ENCODE results near the gene ATP4B.

ATP4B gene

DNA sequence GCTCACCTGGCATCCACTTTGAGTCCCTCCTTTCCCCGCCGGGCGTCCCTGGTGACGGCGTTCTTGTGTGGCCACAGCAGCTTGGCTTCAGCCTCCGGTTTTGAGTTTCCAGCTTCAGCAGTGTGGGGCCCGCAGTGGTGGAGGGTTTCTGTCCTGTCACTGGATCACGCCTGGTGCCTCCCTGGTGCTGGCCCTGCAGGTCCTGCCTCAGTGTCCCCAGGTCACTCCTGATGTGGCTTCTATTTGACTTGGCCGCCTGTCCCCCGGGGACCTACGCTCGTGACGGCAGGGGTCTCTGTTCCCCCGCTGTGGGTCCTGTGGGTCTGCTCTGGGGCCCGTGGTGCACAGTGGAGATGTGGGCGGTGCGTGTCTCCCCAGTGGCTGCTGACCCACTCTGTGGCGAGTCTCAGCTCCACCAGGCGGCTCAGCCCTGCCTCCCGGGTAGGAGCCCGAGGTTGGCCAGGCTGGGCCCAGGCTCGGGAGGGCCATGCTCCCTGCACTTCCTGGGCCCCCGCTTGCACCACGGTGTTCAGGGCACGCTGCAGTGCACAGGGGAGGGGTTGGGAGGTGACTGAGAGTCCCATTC lies 1.9 kb downstream of the ATP4B start:
- DNase-seq: no peak

DNA sequence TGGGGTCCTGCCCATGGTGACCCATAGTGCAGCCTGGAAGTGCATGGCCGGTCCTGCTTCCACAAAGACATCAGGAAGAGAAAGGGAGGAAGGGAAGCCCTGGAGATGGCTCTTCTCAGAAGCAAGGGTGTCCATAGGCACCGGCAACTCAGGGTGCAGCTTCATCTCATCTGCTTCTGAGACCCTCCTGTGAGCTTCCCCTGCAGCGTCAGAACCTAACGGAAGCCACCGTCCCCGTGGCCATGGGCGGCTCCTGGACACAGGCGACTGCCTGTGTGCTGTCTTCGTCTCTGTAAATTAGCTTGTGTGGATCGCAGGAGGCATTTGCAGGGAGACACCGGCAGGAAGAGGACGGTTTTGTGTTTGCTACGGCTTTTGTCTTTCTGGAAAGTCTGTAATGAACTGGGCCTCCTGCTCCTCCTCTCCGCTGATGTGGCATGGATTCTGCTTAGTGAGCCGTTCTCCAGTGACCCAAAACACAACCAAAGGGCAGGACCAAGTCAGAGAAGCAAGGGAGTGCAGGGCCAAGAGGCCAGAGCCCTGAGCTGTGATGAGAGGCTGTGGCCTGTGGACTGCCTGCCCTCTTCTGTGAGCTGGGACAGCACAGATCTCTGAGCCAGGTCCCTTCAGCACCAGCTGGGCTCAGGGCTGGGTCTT lies 2.5 kb downstream of the ATP4B start:
- no peak for DNase-seq

DNA sequence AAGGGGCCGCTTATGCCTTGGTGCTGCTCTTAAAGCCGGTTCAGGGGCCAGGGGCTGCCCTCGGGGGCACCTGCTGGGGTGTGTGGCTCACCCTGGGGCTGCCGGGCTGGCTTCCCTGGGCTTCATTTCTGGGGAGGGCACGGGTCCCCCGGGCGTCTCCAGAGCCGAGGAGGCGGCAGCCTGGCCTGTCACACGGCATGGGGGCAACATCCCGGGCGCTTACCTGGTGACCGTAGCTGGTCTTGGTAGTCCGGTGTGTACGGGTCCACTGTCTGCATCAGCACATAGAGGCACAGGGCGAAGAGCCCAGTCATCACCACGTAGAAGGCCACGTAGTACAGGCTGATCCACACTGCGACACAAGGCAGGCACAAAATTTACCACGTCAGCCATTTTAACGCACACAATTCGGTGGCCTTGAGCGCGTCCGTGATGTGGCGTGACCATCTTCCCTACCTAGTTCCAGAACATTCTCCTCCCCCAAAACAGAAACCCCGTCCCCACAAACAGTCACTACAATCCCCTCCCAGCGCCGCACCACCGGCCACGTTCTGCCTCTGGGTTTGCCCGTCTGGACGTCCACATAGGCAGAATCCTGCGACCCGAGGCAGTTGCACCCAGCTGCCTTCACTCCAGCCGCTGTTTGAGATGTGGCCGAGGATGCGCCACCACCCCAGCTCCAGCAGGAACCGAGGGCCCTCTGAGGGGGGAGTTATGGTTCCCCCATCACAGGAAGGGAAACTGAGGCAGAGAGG lies 3.2 kb downstream of the ATP4B start:
- DNase-seq: no peak

DNA sequence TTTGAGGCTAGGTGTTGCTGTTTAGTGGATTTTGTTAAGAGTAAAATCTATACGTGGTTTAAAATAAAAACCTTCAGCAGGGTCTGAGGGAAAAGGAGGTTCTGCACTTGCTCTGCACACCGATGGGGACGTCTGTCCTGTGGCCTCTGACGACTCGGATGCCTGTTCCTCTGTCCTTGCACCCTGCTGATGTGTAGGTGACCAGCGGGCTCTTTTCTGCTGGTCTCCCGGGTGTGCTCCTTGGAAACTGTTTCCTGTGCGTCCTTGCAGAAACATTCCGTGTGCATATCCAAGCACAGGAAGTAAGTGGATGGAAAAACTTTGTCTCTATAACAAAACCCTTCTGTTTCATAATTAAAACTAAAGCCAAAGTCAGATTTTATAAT lies 3.8 kb downstream of the ATP4B start:
- DNase-seq: no peak

DNA sequence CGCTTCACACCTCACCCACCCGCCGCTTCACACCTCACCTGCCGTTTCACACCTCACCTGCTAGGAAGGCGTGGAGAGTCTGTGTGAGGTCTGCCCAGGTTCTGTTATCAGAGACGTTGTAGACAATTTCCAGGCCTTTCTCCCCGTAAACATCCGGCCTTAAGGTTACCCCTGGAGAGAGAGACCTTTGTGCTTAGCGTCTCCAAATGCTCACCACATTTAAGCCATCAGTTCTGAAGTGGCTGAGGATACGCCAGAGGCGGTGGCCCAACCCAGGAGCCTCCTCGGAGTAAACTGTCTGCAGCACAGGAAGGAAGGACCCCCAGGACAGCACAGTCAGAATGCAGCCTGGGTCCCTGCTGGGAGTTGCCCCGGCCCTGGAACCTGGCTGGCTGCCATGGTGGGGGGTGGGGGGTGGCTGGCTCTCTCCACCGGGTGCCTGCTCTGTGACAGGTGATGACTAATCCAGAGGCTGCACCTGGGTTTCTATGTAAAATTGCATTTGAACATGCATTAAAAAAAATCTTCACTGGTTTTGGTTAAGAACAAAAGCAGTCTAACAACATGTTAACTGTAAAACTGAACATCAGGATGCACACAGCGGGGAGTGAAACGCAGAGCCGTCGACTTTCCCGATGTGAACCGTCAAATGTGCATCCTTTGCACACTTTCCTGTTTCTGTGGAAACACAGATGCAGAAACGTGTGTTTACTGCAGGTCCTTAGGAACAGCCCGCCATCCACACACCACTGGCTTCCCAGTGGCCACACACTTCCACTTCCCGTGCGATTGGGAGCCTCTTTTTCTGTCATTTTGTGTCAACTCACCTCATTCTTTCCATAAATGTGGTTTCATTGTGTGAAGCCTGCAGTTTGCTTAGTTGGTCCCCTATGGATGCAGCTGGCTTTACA lies 4.5 kb downstream of the ATP4B start:
- DNase-seq: no peak

DNA sequence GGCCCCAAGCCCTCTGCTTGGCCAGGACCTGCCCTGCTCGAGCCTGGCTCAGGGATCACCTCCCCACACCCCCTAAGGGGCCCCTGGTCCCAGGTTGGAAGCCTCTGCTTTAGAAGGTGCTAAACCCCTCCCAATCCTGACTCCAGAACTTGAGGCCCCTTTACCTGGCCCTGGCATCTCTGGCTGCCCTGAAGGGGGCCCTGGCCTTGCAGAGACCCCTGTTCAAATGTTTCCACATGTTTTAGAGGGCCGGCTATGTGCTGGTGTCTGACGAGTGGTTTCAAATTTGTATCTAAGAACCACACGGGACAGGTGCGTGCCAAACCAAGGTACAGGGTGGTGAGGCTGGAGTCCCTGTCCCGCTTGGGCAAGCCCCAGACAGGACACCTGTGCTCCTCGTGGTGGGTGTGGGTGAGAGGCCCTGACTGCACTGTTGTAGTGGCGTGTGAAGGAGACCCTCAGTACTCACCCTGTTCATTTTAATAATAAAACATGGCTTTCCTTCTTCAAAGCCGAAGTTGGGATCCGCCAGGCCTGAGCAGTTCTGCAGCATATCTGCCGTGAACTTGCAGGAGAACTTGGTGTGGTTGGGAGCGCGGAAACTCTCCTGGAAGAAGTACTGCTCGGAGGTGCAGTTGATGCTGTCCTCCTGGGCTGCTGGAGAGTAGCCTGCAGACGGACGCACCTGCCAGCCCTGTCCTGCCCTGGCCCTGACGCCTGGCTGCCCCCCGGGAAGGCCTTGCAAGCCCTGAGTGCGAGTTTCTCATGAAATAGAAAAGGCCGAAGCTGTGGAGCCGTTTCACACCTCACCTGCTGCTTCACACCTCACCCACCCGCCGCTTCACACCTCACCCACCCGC lies 5.4 kb downstream of the ATP4B start:
- no peak for DNase-seq

DNA sequence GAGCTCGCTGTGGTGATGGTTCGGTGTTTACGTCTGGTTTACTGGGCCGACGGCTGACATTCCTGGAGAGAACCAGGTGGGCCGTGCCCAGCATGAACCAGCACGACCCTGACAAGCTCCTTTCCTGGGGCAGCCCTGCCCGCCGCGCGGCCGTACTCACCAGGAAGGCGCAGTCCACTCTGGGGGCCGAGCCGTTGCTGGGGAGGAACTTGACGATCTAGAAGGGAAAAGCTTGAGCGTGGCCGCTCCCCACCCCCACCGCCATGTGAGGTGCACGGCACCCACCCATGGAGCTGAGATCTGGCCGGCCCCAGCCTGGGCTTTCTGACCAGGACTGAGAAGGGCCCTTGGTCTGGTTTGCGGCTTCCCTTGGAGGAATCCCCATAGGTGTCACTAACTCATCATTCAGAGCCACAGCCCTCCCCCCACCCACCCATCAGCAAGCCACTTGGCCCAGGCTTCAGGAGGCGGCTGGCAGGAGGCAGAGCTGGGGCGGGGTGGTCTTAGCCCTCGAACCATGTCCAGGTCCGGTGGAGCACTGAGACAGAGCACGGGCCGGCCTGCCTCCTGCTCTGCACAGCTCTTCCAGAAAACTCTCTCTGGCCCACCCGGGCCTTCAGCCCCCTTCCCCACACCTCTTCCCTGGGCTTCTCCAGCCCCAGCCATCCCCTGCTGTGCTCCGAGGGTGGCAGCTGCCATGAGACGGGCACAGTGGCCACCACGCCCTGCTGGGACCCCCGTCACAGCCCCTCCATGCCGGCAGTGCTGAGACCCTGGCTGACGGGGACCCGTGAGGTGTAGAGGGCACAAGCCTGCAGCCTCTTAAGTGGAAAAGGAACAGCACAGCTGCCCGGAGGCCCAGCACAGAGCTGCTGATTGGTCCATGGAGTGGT lies 6.2 kb downstream of the ATP4B start:
- DNase-seq: no peak

DNA sequence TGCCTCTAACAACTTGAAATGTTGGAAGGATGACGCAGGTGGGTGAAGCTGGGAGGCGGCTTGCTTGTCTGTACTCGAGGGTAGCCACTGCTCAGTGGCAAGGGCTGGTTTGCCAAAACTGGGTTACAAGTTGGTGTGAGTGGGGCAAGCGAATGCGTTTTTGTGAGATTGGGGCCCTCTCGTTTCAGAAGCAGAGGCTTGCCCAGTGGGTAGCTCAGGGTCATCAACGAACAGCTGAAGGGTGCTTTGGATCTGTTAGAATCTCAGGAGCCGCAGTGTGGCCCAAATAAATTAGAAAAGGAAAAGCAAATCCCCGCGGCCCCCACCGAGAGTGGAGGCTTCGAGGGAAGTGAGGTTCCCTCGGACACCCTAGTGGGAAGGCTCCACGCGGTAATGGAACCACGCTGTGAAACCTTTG lies 7.3 kb downstream of the ATP4B start:
- no peak for DNase-seq

DNA sequence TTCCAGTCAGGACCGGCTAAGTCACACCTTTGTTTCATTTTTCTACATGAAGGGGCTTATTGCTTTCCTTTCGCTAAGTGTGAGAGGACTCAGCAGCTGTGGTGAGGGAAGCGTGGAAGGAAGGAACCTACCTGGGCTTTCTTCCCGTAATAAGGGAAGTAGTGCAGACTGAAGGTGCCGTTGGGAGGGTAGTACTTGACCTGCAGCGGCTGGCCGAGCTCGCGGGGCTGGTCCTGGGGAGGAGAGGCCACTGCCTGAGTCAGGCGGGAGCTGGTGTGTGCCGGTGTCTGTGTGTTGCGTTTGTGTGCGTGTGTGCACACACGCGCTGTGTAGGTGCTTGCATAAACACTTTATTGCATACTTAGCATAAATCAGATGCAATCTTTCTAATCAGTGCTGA lies 7.7 kb downstream of the ATP4B start:
- DNase-seq: no peak

DNA sequence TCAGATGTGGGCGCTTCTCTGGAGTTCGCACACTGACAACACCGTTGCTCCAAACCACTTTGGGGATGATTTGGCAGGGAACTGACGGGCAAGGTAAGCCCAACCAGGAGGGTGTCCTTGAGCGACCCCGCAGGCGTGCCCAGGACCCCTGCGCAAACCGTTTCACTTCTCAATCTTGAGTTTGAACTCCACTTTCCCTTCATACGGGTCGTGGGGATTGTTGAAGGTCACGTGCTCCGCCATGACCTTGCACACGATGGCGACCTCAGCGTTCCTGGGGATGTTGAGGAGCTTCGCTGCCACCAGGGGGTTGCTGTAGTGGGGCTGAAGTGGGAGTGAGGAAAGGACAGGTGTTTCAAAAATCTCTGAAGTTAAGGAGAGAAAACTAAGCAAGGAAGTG lies 8.8 kb downstream of the ATP4B start:
- DNase-seq: no peak

DNA sequence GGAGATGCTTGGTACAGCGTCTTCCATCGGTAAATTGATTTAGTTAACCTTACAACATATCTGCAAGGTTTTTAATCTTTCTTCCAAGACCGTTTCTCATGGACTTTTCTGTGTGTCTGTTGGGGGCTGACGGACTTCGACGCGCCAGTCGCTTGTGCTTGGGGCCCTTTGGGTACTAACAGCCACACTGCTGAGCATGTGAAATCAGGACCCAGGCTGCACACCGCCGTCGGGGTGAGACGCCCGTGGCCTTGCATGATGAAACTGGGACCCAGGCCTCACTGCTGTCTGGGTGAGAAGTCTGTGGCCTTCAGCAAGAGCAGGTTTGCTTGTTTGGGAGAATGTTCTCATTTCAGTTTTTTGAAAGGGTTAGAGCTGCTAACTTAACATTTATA lies 9.8 kb downstream of the ATP4B start:
- no peak for DNase-seq

DNA sequence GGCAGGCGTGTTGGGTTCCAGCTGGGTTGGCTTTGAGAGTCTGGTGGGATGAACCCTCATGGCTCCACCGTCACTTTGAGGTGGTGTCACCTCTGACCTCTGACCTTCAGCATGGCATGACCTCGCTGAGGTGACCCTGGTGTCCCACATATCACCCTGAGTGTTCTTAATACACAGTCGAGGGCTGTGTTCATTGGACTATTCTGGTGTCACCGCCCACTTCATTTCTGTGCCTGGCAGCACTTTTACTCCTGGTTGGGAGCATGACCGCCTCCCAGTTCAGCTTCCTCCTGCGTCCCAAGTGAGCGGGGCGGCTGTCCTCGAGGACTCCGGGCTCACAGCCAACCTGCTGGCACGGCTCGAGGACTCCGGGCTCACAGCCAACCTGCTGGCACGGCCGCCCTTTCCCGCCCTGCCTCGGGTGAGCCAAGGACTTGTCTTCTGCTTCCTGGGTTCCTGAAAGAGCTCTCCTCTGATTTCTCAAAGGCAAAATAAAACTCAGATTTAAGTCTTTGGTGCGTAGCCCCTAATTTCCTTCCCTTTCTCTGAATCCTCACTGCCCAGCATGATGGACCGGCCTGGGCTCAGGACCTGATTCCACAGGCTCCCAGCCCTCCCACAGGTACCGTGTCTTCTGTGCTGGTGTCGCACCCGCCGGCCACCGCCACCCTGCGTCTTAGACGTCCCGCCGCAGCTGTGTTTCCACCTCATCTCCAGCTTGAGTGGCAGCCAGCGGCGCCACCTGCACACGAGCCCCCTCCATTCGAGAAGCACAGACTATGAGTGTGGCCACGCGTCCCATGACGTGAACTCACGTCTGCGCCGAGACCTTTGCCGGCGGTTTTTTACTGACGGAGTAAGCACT lies 10.4 kb downstream of the ATP4B start:
- DNase-seq: no peak

DNA sequence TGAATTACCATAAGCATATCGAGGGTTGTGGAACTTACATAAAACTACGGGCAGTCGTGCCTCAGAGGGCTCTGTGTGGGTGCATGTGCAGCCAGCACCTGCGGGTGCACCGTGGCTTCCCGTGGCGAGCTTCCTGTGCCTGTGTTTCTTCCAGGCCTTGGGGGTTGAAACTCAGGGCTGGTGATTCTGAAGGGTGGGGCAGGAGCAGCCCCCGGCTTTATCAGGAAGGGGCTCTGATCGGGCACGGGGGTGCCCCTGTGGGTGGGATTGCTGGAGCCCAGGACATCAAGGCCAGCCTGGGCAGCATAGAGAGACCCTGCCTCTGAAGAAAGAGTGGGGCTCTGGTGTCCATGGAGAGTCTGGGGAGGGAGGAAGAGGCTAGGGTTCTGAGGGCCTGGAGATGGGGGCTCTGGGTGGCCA lies 11.1 kb downstream of the ATP4B start:
- DNase-seq: no peak

DNA sequence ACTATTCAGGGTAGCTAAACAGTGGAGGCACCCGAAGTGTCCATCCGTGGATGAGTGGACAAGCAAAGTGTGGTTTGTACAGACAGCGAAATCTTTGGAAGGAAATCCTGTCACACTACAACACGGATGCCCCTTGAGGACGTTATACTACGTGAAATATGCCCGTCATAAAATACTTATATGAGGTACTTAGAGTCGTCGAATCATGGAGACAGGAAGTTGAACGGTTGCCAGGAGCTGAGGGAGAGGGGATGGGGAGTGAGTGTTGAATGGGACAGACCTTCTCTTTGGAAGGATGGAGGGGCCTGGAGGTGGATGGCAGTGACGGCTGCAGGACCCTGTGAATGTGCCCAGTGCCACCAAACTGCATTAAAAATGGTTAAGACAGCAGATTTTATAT lies 11.6 kb downstream of the ATP4B start:
- no peak for DNase-seq

DNA sequence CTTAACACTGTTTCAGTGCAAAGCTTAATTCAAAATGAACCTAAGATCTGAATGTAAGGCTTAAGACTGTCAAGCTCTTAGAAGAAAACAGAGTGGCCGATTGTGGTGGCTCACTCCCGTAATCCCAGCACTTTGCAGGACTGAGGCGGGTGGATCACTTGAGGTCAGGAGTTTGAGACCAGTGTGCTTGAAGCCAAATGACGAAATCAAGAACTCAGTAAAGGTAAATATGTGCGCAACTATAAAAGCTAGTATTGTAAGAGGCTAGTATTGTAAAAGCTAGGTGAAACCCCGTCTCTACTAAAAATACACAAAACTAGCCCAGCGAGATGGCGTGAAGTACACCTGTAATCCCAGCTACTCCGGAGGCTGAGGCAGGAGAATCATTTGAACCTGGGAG lies 12.7 kb downstream of the ATP4B start:
- no peak for DNase-seq

DNA sequence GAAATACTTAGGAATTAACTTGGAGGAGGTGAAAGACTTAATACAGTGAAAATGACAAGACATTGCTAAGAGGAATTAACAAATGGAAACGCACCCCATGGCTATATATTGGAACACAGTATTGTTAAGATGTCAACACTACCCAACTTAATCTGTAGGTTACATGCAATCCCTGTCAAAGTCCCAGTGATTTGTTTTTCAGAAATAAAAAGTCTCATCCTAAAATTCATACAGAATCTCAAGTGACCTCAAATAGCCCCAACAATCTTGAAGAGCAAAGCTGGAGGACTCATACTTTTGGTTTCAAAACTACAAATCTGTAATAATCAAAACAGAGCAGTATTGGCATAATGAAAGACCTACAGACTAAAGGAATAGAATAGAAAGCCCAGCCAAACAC lies 13.2 kb downstream of the ATP4B start:
- DNase-seq: no peak

DNA sequence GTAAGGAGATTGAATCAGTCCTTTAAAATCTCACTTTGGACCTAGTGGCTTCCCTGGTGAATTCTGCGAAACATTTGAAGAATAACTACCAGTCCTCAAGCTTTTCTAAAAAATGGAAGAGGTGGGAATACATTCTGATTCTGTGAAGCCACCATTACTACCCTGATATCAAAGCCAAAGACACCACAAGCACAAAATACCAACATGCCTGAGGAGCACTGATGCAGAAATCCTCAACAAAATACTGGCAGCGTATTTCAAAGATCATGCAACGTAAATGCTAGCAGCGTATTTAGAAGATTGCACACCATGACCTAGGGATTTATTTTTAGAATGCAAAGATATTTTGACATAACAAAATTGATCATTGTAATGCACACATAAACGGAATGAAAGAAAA lies 14.4 kb downstream of the ATP4B start:
- no peak for DNase-seq

DNA sequence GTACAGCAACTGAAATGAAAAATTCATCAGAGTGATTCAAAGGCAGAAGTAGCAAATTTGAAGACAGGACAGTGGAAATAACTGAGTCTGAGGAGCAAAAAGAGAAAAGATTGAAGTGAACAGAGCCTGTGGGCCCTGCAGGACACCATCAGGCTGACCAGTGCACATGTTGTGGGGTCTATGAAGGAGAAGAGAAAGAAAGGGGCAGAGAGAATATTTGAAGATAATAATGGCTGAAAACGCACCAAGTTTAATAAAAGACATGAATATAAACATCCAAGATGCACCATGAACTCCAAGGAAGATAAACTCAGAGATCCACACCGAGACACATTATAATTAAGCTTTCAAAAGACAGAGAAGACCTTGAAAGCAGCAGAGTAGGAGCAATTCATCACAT lies 15.4 kb downstream of the ATP4B start:
- DNase-seq: no peak

DNA sequence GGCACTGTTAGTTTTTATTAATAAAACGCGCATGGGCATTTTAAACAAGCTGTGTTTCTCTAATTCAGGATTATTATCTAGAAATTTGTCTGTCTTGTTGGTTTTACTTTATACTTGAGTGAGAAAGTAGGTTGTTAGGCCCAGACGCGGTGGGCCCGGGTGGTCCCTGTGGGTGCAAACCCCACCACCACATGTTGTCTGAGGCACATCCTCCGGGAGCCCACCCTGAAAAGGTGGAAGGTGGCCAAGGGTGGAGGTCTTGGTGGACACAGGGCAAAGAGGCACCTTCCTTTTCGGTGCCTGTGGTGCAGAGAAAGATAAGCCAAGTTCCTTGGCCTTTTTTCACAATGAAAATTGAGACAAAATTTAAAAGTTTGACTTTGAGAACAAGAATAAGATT lies 16.6 kb downstream of the ATP4B start:
- DNase-seq: no peak

DNA sequence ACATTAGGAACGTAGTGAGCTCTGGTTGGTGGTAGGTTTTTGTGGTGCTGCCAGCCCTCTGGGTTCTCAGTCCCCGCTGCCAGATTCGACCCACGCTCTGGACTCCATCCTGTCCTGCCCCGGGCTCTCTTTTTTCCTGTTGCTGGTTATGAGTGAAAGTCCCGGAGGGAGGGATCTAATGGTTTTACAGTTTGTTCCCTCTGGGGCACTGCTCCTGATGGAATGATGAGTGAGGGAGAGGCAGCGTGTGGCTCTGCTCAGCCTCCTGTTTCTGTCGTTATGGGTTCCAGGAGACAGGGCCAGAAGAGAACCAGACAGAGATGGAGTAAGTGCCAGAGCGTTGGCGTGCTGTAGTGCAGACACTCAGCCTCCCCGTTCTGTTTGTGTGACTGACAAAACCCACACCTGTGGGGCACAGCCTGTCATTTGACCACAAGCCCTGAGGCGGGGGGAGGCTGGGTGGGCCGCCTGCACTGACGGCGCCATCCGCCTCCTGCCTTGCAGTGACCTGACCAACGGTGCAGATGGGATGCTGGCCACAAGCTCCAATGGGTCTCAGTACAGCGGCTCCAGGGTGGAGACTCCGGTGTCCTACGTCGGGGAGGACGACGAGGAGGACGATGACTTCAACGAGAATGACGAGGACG lies 18.3 kb downstream of the ATP4B start:
- no peak for DNase-seq
